ENCODE measurements around the gene PFKFB2. TPM values are rescaled to one million over a fixed set of nuclear protein-coding genes. Genes with fewer than 3 reads are reported as not detected.

The PFKFB2 gene
- total RNA-seq, 4 donors from 2014 or later: 4.0 to 16.1 (median 6.1) TPM

DNA sequence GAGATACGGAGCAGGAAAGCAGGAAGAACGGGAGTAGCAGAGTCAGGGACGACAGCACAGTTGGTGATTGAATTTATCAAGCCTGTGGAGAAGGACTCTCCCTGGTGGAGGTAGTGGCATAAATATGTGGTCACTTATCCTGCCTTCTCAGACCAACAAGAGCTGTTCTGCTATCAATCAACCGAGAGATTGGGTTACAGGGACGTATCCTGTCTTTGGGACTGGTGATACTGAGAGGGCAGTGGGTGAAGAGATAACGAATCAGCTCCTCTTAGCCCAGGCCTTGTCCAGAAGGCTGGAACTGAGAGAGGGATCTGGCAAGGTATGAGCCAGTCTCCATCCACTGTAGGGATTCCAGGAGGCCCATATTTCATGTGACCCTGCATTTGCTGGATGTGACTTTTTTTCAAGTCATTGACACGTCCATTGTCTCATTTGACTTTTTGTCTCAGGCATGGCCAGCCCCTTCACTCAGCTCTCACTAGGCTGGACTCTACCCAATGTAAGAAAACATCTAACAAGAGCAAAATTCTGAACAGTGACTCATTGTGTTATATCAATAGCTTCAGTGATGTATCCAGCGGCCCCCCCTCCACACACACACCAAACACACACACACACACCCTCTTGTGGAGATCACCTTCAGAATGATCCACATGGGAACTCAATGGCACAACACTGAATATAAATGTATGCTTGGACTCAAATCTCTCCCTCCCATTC, 31.8 kb upstream of the PFKFB2 start:
- TF ChIP-seq, protein P1, sequence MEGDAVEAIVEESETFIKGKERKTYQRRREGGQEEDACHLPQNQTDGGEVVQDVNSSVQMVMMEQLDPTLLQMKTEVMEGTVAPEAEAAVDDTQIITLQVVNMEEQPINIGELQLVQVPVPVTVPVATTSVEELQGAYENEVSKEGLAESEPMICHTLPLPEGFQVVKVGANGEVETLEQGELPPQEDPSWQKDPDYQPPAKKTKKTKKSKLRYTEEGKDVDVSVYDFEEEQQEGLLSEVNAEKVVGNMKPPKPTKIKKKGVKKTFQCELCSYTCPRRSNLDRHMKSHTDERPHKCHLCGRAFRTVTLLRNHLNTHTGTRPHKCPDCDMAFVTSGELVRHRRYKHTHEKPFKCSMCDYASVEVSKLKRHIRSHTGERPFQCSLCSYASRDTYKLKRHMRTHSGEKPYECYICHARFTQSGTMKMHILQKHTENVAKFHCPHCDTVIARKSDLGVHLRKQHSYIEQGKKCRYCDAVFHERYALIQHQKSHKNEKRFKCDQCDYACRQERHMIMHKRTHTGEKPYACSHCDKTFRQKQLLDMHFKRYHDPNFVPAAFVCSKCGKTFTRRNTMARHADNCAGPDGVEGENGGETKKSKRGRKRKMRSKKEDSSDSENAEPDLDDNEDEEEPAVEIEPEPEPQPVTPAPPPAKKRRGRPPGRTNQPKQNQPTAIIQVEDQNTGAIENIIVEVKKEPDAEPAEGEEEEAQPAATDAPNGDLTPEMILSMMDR (IDR thresholded peaks at IDR 0.05): no peak
- ATAC-seq (ENCODE audit: low FRiP score) (no peak), DNase-seq (ENCODE audit: low spot score) (no peak)

DNA sequence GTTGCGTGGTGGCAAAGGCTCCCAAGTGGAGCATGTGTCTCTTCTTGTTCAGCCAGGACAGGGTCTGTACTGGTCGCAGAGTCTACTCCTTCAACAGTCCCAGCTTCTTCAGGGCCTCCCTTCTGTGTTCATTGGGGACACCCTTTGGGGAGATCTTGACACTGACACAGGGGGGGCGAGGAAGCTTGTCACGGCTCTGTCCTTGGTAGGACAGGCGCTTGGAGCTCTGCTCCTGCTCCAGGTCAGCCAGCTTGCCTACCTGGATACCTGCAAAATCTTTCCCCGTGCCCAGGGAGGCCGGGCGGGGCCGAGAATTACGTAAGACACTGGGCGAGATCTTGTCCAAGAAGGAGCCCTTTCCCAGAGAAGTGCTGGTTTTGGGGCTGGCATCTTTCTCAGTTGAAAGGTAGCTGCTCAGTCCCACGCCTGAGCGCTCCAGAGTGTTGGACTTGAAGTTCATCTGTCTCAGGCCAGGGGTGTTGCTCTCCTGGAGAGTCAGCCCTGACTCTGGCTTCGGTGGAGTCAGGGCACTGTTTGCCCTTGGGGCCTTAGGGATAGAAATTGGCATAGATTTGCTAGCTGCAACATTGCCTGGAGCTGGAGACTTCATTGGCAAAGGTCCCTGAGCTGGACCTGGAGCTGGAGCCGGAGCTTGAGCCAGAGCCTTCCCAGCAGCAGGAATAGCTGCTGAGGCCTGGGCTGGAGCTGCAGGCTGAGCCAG, 31.0 kb upstream of the PFKFB2 start:
- no peak for DNase-seq (ENCODE audit: low spot score)
- TF ChIP-seq, protein P1 (IDR thresholded peaks at IDR 0.05): no peak

DNA sequence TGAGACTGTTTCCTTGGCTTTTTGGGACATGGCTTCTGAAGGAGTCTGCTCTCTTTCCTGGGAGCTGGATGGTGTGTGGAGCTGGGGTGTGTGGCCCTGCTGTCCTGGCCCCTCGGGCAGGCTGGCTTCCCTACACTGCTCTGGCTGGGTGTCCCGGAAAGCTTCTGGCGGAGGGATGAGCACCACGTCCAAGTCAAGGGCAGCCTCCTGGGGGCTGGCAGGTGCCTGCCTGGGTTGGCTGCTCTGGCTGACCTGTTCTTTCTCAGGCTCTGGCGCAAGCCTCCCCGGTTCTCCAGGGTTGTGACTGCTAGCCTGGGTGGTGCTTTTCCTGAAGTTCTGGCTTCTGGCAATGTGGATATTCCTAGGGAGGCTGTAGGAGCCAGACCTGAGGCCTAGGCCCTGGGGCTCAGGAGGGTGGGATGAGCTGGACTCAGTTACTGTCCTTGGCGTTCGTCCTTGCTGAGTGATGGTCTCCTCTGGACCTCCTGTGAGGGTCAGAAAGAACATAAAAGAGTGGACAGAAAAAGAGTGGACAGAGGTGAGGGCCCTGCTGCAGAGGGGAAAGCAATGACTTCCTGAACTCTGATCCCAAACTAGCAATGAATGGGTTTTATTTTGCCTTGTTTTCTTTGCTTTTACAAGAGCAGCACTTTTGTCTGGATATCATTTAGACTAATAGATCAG, 29.9 kb upstream of the PFKFB2 start:
- DNase-seq (ENCODE audit: low spot score) (no peak), ATAC-seq (ENCODE audit: low FRiP score) (no peak)
- TF ChIP-seq, protein P1 (IDR thresholded peaks at IDR 0.05): no peak

More for the DNA sequence above, 31.0 kb upstream of the PFKFB2 start:
- ATAC-seq (ENCODE audit: low FRiP score): no peak

DNA sequence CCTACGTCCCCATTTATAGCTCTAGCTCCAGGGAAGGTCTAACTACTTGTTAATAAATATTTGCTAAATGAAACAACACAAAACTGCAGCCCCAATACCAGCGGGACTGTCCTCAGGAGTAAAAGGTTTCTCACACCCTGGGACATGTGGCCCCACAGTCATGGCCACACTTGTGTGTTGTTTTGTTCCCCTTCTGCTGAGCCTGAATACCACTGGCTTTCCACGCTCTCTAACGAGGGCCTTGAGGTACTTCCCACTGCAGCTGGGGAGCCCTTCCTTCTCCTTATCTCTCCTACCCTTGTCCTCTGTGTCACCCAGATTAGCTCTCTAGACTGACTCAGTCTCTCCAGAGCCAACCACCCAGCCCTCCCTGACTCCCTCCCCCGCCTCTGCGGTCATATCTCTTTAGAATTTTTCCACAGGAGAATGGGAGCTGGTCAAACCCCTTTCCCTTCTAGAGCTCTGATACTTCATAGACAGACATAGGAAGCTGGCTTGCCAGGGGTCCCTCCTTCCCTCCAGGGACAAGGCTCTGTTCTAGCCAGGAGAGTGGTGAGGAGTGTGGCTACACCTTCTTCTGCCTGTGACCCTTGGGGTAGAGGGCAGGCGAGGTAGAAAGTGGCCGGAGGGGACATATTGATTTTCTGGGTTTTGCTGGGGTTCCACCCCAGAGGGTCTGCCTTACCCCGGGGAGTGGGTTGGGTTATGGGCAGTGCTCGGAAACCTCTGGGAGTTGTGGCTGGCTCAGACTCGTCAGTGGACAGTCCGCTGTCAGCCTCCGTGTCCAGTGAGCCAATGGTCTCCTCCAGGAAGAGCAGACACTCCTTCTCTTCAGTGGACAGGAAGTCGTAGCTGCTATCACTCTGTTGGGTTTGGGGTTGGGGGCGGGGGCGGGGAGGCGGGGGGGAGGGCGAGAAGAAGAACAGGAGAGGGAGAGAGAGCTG, 28.6 kb upstream of the PFKFB2 start:
- ATAC-seq (ENCODE audit: low FRiP score) (no peak), DNase-seq (ENCODE audit: low spot score) (no peak)
- TF ChIP-seq, protein P1 (IDR thresholded peaks at IDR 0.05): no peak

DNA sequence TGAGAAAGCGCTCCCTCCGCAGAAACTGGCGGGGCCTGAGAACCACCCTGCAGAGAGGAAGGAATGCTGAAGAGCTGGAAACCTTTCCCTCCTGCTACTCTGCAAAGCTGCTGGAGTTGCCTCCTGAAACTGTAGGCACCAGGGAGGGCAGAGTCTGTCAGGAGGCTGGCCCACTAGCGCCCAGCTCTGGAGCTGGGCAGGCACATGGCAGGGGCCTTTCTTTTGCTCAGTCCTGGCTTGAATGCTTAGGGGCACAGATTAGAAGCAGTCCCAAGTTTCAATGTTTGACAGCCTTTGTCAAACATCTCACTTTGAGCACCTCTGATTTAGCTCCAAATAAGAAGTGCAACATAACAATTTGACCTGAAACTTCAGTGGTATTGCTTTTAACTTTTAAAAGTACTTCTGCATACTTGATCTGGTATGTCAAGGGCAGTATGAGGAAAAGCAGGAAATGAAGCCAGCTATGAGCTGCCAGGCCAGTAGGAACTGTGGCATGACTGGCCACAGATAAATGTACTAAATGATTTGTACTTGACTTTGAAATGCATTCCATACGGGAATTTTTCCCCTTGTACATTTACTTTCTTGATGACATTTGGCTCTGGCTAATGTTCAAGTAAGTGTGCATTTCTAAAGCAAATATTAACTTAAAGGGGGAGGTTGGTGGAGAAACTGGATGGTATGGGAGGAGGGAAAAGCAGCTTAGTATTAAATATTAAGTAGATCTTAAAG, 27.8 kb upstream of the PFKFB2 start:
- no peak for ATAC-seq (ENCODE audit: low FRiP score)
- TF ChIP-seq, protein P1 (IDR thresholded peaks at IDR 0.05): no peak
- no peak for DNase-seq (ENCODE audit: low spot score)

DNA sequence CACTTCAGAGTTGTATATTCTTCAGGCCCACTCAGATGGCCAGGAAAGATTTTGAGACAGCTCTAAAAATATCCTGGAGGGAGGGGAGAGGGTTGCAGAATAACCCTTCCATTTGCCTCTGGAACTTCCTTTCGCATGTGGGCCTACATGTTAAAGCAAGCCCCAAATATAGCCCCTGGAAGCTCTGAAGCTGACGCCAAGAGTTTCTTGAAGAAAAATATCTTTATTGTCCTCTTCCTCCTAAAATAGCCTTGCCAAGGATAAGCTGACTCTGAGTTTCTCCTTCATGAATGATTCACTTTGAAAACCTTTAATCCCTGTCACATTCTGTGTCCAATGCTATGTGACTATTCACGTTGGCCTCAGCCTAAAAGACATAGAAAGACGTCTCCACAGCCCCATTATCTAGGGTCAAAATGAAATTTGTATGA, 27.0 kb upstream of the PFKFB2 start:
- DNase-seq (ENCODE audit: low spot score) (no peak), ATAC-seq (ENCODE audit: low FRiP score) (no peak)
- TF ChIP-seq, protein P1 (IDR thresholded peaks at IDR 0.05): no peak
